ENCODE measurements around the gene CHRNB1.

DNA sequence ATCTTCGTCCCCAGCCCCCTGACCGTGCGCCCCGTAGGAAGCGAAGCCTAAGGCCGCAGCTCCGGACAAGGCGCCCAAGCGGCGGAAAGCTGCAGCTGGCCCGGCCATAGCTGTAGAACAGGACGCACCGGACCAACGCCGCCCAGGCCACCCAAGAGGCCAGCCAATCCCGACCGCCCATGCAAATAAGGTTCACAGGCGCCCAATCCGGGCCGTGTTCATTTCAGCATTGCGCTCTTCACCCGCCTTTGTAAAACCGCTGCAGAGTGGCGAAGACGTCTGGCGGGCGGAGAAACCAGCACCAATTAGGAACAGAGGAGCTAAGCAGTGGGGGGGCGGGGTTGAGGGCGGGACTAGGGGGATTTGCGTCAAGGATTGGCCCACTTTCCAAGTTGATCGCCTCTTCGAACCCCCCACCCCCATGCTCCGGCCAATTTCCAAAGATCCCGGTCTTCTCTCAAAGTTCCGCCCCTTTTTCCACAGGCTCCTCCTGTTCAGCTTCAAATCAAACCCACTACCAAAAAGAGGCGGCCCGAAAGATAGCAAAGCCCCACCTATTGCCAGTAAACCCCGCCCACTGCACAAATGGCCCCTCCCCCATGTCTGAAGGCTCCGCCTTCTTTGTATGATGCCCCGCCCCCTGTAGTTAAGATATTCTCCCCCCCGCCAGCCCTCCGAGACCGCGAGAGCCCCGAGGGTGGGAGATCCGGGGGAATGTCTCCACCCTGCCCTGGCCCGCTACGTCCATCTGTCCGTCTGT is 40.7 kb upstream of the CHRNB1 start, which contains the start of gene TMEM256:
- TF ChIP-seq POLR2A (IDR thresholded peaks at IDR 0.05; ENCODE audit: low read length), result peak; percentile 83
- no peak for TF ChIP-seq GATA1 (IDR thresholded peaks at IDR 0.05; ENCODE audit: low read depth, low read length)
